GM10248 (cell line): Measurements from ENCODE around the gene TRAM2.

ENCODE experiments used
- CTCF ChIA-PET: fragments of 300-600 bp; sonication (Branson Sonifier 250); formaldehyde crosslinking; extraction: SDS; loops from one replicate; lab custom pipeline; 2021; ENCODE audit warnings: antibody characterized with exemption; lab: Yijun Ruan, JAX
- POLR2A ChIA-PET: fragments of 350-650 bp; sonication (Branson Sonifier 250); formaldehyde crosslinking; extraction: SDS; loops from one replicate; lab custom pipeline; 2020; ENCODE audit warnings: antibody characterized with exemption; lab: Yijun Ruan, JAX
- DNase-seq: peaks from one replicate; pipeline ENCODE4 v3.0.0; 2012; ENCODE audit errors: extremely low spot score
- CTCF ChIP-seq: IDR thresholded peaks from 2 replicates; pipeline ENCODE4 v1.5.1; 2012; ENCODE audit warnings: mild to moderate bottlenecking, low read depth; ENCODE audit errors: extremely low read depth, missing control alignments, control extremely low read depth

The TRAM2 gene

GRCh38 chr6:52572536-52572935 lies 4.3 kb downstream of the TRAM2 start:
- DNase-seq, result no peak
- POLR2A ChIA-PET, result no interaction called here
- CTCF ChIA-PET, result interaction anchor here (0.7 to 1.6 kb wide), 3 partner anchors 22 to 30 kb away, joined by 3 to 4 read pairs (median 4); no protein-coding TSS in a partner anchor
- TF ChIP-seq CTCF, result no peak

- ChIA-PET POLR2A (no interaction called here), CTCF (interaction anchor here (1.1 kb wide), 1 partner anchor 25 kb away, joined by 3 read pairs; no protein-coding TSS in a partner anchor)
- no peak for DNase-seq
- no peak for TF ChIP-seq CTCF
Observed at GRCh38 chr6:52571099-52571755, 5.6 kb downstream of the TRAM2 start.

GRCh38 chr6:52570291-52570700 lies 6.6 kb downstream of the TRAM2 start:
- DNase-seq, result no peak
- CTCF ChIA-PET, result interaction anchor here (0.9 to 1.2 kb wide), 5 partner anchors 26 to 170 kb away, joined by 3 to 5 read pairs (median 3); no protein-coding TSS in a partner anchor
- no peak for TF ChIP-seq CTCF
- POLR2A ChIA-PET, result no interaction called here

GRCh38 chr6:52568320-52568719 lies 8.5 kb downstream of the TRAM2 start:
- POLR2A ChIA-PET, result no interaction called here
- CTCF ChIA-PET, result no interaction called here

GRCh38 chr6:52566853-52567279 lies 10.0 kb downstream of the TRAM2 start:
- ChIA-PET POLR2A (no interaction called here), CTCF (interaction anchor here (0.7 to 3.1 kb wide), 7 partner anchors 9 to 33 kb away, joined by 3 to 23 read pairs (median 4); partner anchors contain the start of gene TRAM2)
- no peak for TF ChIP-seq CTCF
- DNase-seq, result no peak

More at GRCh38 chr6:52568320-52568719, 8.5 kb downstream of the TRAM2 start:
- no peak for TF ChIP-seq CTCF
- DNase-seq, result no peak

GRCh38 chr6:52566201-52566600 lies 10.7 kb downstream of the TRAM2 start:
- CTCF ChIA-PET, result interaction anchor here (1.1 to 3.1 kb wide), 5 partner anchors 8 to 34 kb away, joined by 4 to 23 read pairs (median 5); partner anchors contain the start of gene TRAM2
- no peak for TF ChIP-seq CTCF
- DNase-seq, result no peak
- POLR2A ChIA-PET, result no interaction called here
